SHP77 treated with DMSO at 0.1 percent for 48 hours (cell line): ENCODE results near the gene TRAP1.
A peak's percentile ranks its signal among the peaks of the same experiment; 100 is the strongest.

Source experiments
- DNase-seq: peaks from one replicate; lab custom pipeline; 2025; lab: John Stamatoyannopoulos, UW

TRAP1 gene

DNA sequence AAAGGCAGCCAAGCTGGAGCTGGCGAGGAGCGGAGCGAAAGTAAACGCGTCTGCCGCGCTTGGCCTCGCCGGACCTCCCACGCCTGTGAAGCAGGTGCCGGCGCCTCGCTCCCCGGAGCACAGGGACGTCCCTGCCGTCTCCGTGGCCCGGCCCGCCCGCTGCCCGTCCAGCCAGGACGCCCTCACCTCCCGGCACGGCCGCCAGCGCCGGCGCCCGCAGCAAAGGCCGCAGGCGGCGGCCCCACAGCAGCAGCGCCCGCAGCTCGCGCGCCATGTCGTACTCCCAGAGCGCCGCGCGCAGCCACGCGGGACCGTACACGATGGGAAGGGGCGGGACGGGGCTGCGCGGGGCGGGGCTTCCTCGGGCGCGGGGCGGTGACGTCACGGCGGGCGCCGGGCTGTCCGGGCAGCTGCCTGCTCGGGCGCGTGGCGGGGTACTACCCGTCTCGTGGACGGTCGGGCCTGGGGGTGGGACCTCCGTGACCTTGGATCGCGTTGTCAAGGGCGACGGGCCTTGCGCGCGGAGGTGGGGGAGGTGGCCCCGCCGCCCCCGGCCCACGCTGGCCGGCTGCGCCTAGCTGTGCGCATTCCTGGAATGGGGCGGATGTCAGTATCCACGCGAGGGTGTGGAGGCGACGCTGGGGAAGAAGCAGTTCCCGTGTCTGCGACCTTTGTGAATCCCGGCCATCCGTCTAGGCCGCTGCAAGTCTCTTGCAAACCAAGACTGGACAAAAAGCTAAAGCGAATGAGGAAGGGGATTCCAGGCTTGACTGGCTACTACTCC lies at the start of gene TRAP1:
Gene TRAP1, minus strand, starts transcription at position 290 of the 784 bp plus-strand sequence. Its CDS starts 16 bp downstream, at position 274.
- peak; percentile 35 for DNase-seq

DNA sequence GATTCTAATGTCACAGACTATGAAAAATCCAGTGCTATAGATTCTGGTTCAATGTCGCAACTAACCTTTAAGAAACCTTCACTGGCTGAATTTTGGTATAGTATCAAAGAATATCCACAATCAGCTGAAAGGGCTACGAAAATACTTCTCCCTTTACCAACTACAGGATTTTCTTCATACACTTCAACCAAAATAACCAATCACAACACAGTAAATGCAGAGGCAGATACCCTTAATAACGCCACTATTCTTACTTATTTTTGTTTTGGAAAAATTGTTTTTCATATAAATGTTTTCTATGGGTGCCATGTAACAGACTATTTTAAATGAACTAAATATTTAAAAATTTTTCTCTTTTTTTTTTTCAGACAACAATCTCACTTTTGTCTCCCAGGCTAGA lies 48.9 kb upstream of the TRAP1 start:
- no peak for DNase-seq

DNA sequence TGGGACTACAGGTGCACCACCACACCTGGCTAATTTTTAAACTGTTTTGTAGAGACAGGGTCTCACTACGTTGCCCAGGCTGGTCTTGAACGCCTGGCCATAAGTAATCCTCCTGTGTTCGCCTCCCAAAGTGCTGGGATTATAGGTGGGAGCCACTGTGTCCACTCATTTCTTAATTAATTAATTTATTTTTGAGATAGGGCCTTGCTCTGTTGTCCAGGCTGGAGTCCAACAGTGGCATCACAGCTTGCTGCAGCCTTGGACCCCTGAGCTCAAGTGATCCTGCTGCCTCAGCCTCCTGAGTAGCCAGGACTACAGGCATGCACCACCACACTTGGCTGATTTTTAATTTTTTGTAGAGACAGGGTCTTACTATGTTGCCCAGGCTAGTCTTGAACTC lies 47.1 kb upstream of the TRAP1 start:
- DNase-seq: no peak

DNA sequence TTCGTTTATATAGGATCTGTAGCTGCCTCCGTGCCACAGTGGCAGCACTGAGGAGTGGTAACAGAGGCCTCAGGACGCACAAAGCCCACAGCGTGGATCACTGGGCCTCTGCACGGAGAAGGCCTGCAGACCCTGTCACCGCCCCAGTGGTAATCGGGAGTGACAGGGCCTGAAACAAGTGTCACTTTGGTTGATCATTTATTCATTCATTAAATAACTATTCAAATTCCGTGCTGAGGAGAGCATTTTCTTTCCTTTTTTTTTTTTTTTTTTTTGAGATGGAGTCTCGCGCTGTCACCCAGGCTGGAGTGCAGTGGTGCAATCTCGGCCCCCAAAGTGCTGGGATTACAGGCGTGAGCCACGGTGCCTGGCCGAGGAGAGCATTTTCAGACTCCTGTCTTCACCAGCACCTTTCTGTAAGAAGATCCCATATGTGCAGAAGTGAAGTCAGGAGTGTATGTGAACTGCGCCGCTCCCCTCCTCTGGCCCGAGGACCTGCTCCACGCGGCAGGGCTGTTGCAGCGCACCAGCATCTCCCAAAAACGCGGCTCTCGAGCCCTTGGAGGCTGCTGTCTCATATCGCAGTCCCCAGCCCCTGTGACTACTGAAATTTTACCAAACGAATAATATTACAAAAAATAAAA lies 44.9 kb upstream of the TRAP1 start:
- no peak for DNase-seq

DNA sequence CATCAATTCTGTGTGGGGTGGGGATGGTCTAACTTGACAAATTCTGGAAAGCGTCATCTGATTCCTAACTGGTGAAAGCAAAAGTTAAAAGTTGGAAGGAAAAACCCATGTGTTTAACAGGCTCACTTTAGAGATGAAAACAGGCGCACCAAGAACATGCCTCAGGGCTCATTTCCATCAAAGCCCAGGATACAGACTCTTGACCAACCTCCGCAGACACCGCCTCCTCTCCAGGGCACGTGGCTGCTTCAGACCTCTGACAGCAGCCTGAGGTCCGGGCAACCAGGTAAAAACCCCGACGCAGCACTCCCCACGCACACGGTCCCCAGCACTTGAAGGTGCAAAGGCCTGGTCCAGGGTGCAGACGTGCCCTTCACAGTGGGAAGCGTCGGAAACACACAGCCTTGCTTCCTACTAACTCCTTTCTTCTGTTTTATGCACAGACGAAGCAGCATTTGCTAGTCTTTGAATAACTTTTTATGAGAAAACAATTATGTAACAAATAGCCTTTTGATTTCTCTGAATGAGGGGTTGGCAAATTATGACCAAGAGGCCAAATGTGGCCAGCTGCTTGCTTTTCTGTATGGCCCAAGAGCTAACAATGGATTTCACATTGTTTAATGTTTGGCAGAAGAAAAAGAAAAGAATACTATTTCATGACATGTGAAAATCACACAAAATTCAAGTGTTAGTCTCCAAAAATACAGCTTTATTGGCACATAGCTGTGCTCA lies 44.2 kb upstream of the TRAP1 start:
- no peak for DNase-seq

DNA sequence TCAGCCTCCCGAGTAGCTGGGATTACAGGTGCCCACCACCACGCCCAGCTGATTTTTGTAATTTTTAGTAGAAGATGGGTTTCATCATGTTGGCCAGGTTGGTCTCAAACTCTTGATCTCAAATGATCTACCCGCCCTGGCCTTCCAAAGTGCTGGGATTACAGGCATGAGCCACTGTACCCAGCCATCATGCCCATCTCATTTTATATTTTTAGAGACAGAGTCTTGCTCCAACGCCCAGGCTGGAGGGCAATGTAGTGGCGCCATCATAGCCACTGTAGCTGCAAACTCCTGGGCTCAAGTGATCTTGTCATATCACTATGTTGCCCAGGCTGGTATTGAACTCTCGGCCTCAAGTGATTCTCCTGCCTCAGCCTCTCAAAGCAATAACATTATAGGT lies 43.2 kb upstream of the TRAP1 start:
- DNase-seq: no peak

DNA sequence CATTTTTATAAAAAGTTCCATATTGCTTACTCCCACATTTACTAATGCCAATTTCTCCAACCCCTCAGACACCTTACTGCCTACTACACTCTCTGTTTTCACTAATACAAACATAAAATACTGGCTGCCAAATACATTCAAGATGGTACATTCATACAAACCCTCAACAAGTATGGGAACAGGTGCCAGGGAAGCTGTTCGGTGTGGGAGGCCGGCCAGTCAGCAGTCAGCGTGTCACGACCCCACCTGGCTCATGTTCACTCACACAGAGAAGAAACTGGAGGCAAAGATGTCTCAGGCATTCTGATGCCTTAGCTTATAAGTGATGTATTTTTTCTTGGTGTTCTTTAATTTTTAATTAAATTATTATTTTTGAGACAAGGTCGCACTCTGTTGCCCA lies 42.4 kb upstream of the TRAP1 start:
- DNase-seq: no peak

DNA sequence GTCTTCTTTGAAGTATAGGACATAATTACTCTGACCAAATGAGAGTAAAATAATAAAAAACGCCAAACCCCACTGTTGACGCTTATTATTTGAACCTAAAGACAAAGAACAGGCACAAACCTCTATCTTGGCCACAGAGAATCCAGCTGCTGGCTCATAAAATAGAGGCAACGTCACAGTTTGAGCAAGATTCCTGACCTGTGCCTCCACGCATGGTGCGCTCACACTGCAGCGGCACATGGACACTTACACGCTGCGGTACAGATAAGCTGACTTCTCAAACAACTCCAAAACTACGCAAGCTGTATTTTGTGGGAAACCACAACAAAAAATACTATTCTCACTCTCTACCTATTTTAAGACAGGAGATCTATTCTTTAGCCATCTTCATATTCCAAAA lies 38.8 kb upstream of the TRAP1 start:
- DNase-seq: no peak

DNA sequence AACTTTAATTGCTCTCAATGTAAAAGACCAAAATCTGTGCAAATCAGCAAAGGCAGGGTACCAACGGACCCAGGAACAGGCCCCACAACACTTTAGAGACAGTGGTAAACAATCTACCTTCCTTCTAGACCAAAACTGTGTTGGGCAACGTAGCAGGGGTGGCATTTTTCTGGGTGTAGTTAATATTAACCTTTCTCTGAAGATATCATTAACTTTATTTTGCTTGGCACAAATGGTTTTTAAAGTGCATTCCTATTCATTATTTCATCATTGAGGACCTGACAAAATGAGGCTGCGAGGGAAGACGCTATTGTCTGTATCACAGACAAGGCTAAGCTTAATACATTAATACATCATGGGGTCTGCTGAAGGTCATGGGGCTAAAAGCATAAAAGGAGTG lies 37.9 kb upstream of the TRAP1 start:
- DNase-seq: no peak

DNA sequence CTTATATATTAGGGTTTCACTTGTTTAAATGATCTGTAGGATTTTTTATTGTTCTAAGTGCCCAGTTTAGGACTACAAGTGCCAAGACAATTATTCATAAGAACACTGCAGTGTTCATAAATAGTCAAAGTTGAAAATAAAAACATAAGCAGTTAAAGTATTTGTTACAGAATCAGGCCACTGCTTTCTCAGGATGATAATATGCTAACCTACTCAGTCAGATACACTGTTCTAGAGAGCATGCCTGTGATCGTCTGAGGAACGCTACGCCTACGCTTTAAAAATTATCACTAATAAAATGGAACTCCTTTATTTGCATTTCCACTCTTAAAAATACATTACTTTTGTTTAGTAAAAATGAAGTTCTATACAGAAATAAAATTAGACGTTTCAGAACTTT lies 37.4 kb upstream of the TRAP1 start:
- no peak for DNase-seq

DNA sequence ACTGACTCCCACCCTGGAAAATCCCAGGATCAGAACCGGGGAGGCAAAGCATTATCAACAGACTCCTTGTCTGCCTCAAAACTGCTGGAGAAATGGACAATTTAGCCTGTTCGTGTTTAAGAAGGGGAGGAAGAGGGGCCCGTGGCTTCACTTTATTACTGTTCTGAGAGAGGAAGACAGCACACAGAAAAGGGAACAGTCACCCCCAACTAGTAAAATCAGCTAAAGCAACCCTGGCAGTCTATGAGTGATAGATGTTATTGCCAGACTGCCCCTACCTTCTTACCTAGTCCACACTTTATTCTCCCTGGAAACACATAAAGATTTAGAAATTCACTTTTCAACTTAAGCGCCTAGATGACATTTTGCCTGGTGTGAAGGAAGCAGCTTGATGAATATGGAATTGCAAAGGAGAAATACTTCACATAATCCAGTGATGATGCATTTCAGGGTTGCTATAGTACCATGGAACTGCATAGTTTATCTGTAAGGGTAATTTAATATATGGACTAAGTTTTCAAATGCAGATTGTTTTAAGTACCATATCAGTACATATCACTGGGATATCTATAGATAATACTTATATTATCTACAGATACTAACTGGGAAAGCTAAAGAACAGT lies 36.9 kb upstream of the TRAP1 start:
- no peak for DNase-seq

DNA sequence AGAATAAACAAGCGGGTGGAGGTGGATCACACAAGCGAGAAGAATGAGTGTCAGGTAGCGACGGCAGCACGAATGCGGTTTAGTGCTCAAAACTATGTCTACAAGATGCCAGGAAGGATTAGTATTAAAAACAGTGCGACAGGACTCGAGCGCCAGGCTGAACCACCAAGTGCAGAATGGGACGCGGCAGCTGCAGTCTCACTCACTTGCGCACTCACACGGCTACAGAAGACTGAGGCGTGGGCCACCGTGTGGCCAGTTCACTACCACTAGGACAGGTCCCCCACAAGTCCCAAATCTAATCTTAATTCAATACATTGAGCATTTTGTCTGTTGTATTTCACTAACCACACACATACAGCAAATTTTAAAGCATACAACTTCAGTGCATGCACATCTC lies 35.7 kb upstream of the TRAP1 start:
- DNase-seq: no peak

DNA sequence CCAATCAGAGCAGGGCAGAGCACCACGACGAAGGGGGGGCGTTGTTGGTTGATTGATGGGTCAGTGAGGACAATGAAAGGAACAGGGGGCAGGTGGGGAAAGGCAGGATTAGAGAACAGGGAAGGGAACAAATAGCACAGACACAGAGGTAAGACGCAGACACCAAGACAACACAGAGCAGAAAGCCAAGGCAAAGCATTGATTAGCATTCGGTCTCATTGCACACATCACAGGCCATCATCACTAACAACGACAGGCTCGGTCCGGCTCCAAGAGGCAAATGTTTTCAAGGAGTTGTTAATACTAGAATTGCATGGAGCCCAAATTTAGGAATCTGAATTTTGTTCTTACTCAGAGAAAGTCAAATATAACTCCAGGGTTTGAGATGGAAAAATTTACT lies 34.6 kb upstream of the TRAP1 start:
- DNase-seq: no peak

DNA sequence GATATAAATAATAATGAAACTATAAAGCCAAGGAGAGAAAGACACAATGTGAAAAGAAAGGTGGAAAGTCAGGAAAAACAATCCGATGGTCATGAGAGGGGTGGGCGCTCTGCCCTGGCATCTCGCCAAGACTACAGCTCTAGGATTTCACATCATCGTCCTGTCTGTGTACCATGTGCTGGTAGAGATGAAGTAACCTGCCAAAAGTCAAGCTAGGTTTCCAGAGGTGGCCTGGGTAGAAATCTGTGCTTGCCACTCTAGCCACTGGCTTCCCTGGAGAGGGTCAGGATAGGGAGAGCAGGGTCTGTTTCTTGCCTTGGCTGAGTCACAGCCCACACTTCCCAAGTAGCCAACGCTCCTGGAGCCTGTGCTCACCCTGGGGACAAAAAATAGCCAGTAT lies 31.0 kb upstream of the TRAP1 start:
- DNase-seq: no peak

DNA sequence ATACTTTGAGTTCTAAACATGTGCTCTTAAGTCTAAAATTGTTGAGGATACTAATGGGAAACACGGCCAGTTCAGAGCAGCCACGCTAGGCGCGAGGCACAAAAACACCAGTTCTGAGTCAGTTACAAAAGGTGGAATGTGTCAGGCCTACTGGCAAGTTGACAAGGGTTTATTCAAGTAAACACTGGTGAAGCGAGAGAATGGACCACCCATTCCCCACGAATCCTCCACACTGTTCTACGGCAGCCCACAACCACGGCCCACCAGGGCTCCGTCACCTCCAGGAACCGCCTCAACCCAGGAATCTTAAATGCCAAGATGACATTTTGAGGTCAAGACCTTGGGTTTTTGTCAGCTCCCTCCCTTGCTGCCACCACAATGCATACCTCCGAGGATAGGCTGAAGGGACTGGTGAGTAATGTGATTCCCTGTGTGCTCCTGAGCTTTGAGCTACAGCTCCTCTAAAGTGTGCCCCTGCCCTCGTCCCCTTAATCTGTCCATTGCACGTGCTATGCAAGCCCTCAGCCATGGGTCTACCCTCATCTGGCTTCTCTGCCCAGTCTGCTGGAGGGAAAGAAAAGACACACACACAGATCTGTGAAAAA lies 28.5 kb upstream of the TRAP1 start:
- DNase-seq: no peak

DNA sequence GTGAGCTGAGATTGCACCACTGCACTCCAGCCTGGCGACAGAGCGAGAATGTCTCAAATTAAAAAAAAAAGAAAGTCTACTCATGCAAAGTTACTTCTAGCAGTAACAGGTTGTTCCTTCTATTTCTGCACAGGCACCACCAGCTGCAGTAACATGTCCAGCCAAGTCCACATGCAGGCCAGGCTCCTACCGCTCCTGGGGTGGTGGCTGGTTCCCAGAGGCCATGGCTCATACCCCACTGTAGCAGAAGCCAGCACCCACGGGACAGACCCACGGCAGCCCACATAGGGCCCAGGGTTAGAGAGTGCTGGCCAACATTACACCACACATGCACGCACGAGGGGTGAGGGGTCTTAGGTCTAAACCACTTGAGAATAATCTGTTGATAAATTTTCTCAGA lies 26.7 kb upstream of the TRAP1 start:
- DNase-seq: no peak

DNA sequence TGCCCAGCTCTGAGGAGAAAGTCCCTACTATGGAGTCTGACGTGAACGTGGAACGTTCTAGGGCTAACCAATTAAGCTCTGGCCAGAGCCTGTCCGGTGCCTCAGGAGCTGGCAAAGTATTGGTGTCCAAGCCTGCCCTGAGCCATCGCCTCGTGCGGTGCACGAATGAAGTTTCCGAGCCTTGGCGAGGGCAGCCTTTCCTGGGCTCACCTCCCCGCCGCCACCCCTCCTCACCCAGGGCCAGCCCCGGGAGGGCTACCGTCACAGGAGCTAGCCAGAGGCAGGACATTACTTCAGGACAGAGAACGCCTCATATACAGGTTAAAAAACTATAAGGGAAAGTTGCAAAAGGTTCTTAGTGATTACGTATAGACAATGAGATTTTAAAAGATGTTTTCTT lies 23.6 kb upstream of the TRAP1 start:
- DNase-seq: no peak

DNA sequence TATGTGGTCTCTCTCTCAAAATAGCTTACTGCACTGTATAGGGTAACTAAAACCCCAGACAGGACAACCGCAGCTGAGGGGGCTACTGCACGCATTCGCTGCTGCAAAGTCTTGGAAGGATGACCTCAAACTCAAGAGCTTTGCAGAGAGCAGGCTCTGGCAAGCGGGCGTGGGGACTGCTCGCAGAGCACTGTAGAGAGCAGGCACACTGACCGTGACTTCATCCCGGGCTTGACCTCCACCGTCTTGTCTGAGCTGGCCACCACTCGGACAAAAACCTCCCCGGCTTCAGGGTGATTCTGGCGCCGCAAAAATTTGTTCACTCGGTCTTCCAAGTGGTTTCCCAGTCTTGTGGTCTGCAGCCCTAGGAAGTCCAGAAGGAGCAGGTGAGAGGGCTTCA lies 22.9 kb upstream of the TRAP1 start:
- no peak for DNase-seq

DNA sequence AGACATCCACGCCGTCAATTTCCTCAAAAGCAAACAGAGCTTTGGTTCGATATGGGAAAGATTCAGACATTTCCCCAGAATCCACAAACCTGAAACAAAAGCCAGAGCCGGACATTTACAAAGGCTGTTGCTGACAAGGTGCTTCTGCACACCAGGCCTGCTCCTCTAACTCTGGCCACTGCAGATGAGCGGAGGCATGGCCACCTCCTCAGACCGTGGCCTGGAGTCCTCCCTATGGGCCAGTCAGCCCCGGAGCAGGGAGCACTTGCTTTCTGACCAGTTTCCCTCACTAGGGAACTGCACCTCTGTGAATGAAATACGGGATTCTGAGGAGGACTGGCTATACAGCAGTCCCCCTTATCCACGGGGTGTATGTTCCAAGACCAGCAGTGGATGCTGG lies 22.3 kb upstream of the TRAP1 start:
- no peak for DNase-seq

DNA sequence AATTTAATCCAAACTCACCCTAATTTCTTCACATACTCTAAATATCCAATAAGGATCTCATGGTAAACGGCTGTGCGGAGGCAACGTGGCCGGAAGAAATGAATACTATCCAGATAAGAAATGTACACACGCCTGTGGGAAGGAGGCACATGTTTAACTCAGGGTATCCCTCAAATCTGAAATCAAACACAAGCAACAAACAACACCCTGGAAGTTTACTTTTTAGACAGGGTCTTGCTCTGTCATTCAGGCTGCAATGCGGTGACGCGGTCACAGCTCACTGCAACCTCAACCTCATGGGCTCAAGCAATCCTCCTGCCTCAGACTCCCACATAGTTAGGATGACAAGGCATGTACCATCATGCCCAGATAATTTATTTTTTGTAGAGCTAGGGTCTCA lies 21.2 kb upstream of the TRAP1 start:
- no peak for DNase-seq

DNA sequence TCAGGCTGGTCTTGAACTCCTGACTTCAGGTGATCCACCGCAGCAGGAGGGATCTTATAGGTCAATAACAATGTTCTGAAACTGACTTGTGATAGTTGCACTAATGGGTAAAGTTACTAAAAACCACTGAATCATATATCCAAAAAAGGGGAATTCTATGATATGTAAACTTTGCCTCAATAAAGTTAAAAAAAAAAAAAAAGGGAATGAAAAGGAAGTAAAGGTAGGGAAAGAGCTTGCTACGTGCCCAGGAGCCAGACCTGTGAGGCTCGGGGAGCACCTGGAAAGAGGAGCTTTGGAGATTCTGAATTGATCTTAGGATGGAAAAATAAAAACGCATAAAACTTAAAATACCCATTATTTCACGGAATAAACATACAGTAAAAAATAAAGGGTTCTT lies 20.8 kb upstream of the TRAP1 start:
- no peak for DNase-seq

DNA sequence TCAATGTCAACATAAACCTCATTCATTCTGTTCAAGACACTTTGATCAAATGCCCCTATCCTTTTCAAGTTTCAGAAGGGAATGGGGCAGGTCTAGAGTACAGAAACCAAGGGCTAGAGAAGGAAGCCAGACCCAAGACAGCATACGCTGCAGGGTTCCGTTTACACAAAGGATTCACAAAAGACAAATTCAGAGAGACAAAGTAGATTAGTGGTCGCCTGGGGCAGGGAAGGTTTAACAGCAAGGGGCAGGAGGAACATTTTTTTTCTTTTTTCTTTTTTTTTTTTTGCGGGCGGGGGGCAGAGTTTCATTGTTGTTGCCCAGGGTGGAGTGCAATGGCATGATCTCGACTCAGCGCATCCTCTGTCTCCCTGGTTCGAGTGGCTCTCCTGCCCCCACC lies 19.9 kb upstream of the TRAP1 start:
- no peak for DNase-seq
